ENCODE data around the gene TEX2.
"Not testable (repeated sequence)": the region's sequence is repeated elsewhere in the genome, so short reads cannot be mapped to it uniquely, and the experiment has no call there.

The TEX2 gene

GRCh38 chr17:64209356-64209941, 53.6 kb downstream of the TEX2 start:
- peak; percentile 34 to 46 for DNase-seq (ENCODE audit: low spot score in 2 of 2)
- no peak overlapping the region for H3K4me3 ChIP-seq
- no peaks in the 10 kb centered on the region for H3K9me3 ChIP-seq
- no peaks in the 10 kb centered on the region for H3K27me3 ChIP-seq (ENCODE audit: low read depth)
- peaks cover 25% of the 10 kb centered on the region for H3K4me1 ChIP-seq
- H3K36me3 ChIP-seq (replicated peaks) = no peaks in the 10 kb centered on the region; the same call in 1 of the 2 replicates
- in situ Hi-C loops (cut with MboI; ENCODE audit: low sequenced_read_pairs) = no loop called here

GRCh38 chr17:64208656-64209055, 54.4 kb downstream of the TEX2 start:
- H3K9me3 ChIP-seq; DNase-seq (ENCODE audit: low spot score in 2 of 2); H3K27me3 ChIP-seq (ENCODE audit: low read depth); in situ Hi-C loops (cut with MboI; ENCODE audit: low sequenced_read_pairs); H3K36me3 ChIP-seq (replicated peaks); H3K4me3 ChIP-seq: not testable (repeated sequence)
- peaks cover 28% of the 10 kb centered on the region for H3K4me1 ChIP-seq

GRCh38 chr17:64205804-64206203, 57.3 kb downstream of the TEX2 start:
- no peak for DNase-seq (ENCODE audit: low spot score in 2 of 2)
- Histone ChIP-seq H3K36me3 (replicated peaks) (no peaks in the 10 kb centered on the region), H3K27me3 (ENCODE audit: low read depth) (no peaks in the 10 kb centered on the region), H3K9me3 (no peaks in the 10 kb centered on the region), H3K4me1 (peaks cover 31% of the 10 kb centered on the region), H3K4me3 (no peak overlapping the region)
- in situ Hi-C loops (cut with MboI; ENCODE audit: low sequenced_read_pairs) = no loop called here

- no peaks in the 10 kb centered on the region for H3K36me3 ChIP-seq (replicated peaks)
- H3K4me3 ChIP-seq = no peak overlapping the region
- H3K9me3 ChIP-seq = no peaks in the 10 kb centered on the region
- peaks cover 31% of the 10 kb centered on the region for H3K4me1 ChIP-seq
- no peak for DNase-seq (ENCODE audit: low spot score in 2 of 2)
- in situ Hi-C loops (cut with MboI; ENCODE audit: low sequenced_read_pairs) = no loop called here
- no peaks in the 10 kb centered on the region for H3K27me3 ChIP-seq (ENCODE audit: low read depth)
Observed at GRCh38 chr17:64203630-64204029, 59.4 kb downstream of the TEX2 start.

- Histone ChIP-seq H3K9me3 (no peaks in the 10 kb centered on the region), H3K4me3 (no peak overlapping the region), H3K36me3 (replicated peaks) (no peaks in the 10 kb centered on the region), H3K27me3 (ENCODE audit: low read depth) (no peaks in the 10 kb centered on the region), H3K4me1 (peaks cover 36% of the 10 kb centered on the region)
- in situ Hi-C loops (cut with MboI; ENCODE audit: low sequenced_read_pairs) = no loop called here
- DNase-seq (ENCODE audit: low spot score in 2 of 2) = no peak
Observed at GRCh38 chr17:64202683-64203344, 60.2 kb downstream of the TEX2 start.

- DNase-seq (ENCODE audit: low spot score in 2 of 2) = no peak
- H3K4me1 ChIP-seq = peaks cover 55% of the 10 kb centered on the region
- in situ Hi-C loops (cut with MboI; ENCODE audit: low sequenced_read_pairs) = no loop called here
Observed at GRCh38 chr17:64200080-64201032, 62.7 kb downstream of the TEX2 start.

GRCh38 chr17:64198331-64199090, 64.5 kb downstream of the TEX2 start:
- Histone ChIP-seq H3K4me1 (peaks cover 50% of the 10 kb centered on the region), H3K27me3 (ENCODE audit: low read depth) (no peaks in the 10 kb centered on the region), H3K4me3 (no peak overlapping the region), H3K36me3 (replicated peaks) (no peaks in the 10 kb centered on the region), H3K9me3 (no peaks in the 10 kb centered on the region)
- in situ Hi-C loops (cut with MboI; ENCODE audit: low sequenced_read_pairs) = no loop called here
- DNase-seq (ENCODE audit: low spot score in 2 of 2) = peak in 1 of 2 experiments; percentile 91

More at GRCh38 chr17:64200080-64201032, 62.7 kb downstream of the TEX2 start:
- Histone ChIP-seq H3K9me3 (no peaks in the 10 kb centered on the region), H3K36me3 (replicated peaks) (no peaks in the 10 kb centered on the region), H3K27me3 (ENCODE audit: low read depth) (no peaks in the 10 kb centered on the region), H3K4me3 (no peak overlapping the region)

GRCh38 chr17:64196601-64197000, 66.5 kb downstream of the TEX2 start:
- in situ Hi-C loops (cut with MboI; ENCODE audit: low sequenced_read_pairs) = no loop called here
- H3K27me3 ChIP-seq (ENCODE audit: low read depth) = no peaks in the 10 kb centered on the region
- DNase-seq (ENCODE audit: low spot score in 2 of 2) = peak; percentile 26 to 60
- no peak overlapping the region for H3K4me3 ChIP-seq
- H3K4me1 ChIP-seq = peaks cover 44% of the 10 kb centered on the region
- no peaks in the 10 kb centered on the region for H3K9me3 ChIP-seq
- H3K36me3 ChIP-seq (replicated peaks) = no peaks in the 10 kb centered on the region; the same call in 1 of the 2 replicates

GRCh38 chr17:64193561-64193960, 69.5 kb downstream of the TEX2 start:
- Histone ChIP-seq H3K4me1 (peaks cover 24% of the 10 kb centered on the region), H3K36me3 (replicated peaks) (no peaks in the 10 kb centered on the region; the same call in 1 of the 2 replicates), H3K9me3 (no peaks in the 10 kb centered on the region), H3K4me3 (no peak overlapping the region), H3K27me3 (ENCODE audit: low read depth) (no peaks in the 10 kb centered on the region)
- DNase-seq (ENCODE audit: low spot score in 2 of 2) = no peak
- in situ Hi-C loops (cut with MboI; ENCODE audit: low sequenced_read_pairs) = no loop called here

GRCh38 chr17:64192589-64192988, 70.5 kb downstream of the TEX2 start:
- H3K9me3 ChIP-seq = no peaks in the 10 kb centered on the region
- no peaks in the 10 kb centered on the region; the same call in 1 of the 2 replicates for H3K36me3 ChIP-seq (replicated peaks)
- in situ Hi-C loops (cut with MboI; ENCODE audit: low sequenced_read_pairs) = no loop called here
- DNase-seq (ENCODE audit: low spot score in 2 of 2) = no peak
- H3K4me3 ChIP-seq = no peak overlapping the region
- H3K27me3 ChIP-seq (ENCODE audit: low read depth) = no peaks in the 10 kb centered on the region
- peaks cover 19% of the 10 kb centered on the region for H3K4me1 ChIP-seq

GRCh38 chr17:64190472-64190871, 72.6 kb downstream of the TEX2 start:
- in situ Hi-C loops (cut with MboI; ENCODE audit: low sequenced_read_pairs) = no loop called here
- H3K4me1 ChIP-seq = no peaks in the 10 kb centered on the region; the same call in none of the 2 replicates
- H3K36me3 ChIP-seq (replicated peaks) = no peaks in the 10 kb centered on the region; the same call in 1 of the 2 replicates
- no peaks in the 10 kb centered on the region for H3K9me3 ChIP-seq
- no peaks in the 10 kb centered on the region for H3K27me3 ChIP-seq (ENCODE audit: low read depth)
- DNase-seq (ENCODE audit: low spot score in 2 of 2) = no peak
- H3K4me3 ChIP-seq = no peak overlapping the region

GRCh38 chr17:64188088-64188487, 75.0 kb downstream of the TEX2 start:
- H3K9me3 ChIP-seq = no peaks in the 10 kb centered on the region
- DNase-seq (ENCODE audit: low spot score in 2 of 2) = no peak

More at GRCh38 chr17:64188088-64188487, 75.0 kb downstream of the TEX2 start:
- no peaks in the 10 kb centered on the region for H3K4me1 ChIP-seq
- H3K36me3 ChIP-seq (replicated peaks) = no peaks in the 10 kb centered on the region; the same call in 1 of the 2 replicates
- H3K4me3 ChIP-seq = no peak overlapping the region
- in situ Hi-C loops (cut with MboI; ENCODE audit: low sequenced_read_pairs) = no loop called here
- no peaks in the 10 kb centered on the region for H3K27me3 ChIP-seq (ENCODE audit: low read depth)

All from HAP-1 (cell line).